Choroid plexus epithelial cell (primary cell): ENCODE results near the gene GNPNAT1.

Experiments used
- DNase-seq: peaks from one replicate; pipeline ENCODE4 v3.0.0-alpha.2; 2010; ENCODE audit warnings: low read depth
- H3K4me3 ChIP-seq: 2 replicates; pipeline ENCODE4 v1.5.1; 2011; ENCODE audit warnings: low read depth, mild to moderate bottlenecking, control low read depth, low read length, moderate library complexity
- CTCF ChIP-seq: conservative IDR thresholded peaks from 2 replicates; pipeline ENCODE4 v1.5.1; 2011; ENCODE audit warnings: low read depth, mild to moderate bottlenecking, control low read depth, inconsistent platforms, low read length, moderate library complexity

GNPNAT1 gene

GRCh38 chr14:52791223-52792096, at the start of gene GNPNAT1:
Gene GNPNAT1, minus strand, starts transcription at chr14:52791607. Its CDS starts 6,957 bp downstream, at chr14:52784650.
- DNase-seq = peak; percentile 87
- no peak for TF ChIP-seq CTCF

GRCh38 chr14:52840877-52841276, 49.5 kb upstream of the GNPNAT1 start:
- DNase-seq = peak; percentile 52
- no peak overlapping the region for H3K4me3 ChIP-seq

More at GRCh38 chr14:52791223-52792096, at the start of gene GNPNAT1:
- H3K4me3 ChIP-seq = peak within 1 kb of the TSS; percentile 82

GRCh38 chr14:52837451-52837850, 46.0 kb upstream of the GNPNAT1 start:
- TF ChIP-seq CTCF = no peak
- no peak overlapping the region for H3K4me3 ChIP-seq
- DNase-seq = no peak

More at GRCh38 chr14:52840877-52841276, 49.5 kb upstream of the GNPNAT1 start:
- no peak for TF ChIP-seq CTCF

- H3K4me3 ChIP-seq = no peak overlapping the region
- TF ChIP-seq CTCF = no peak
- no peak for DNase-seq
These were observed 44.7 kb upstream of the GNPNAT1 start for GRCh38 chr14:52836063-52836462.

- TF ChIP-seq CTCF = no peak
- peak; percentile 73 for DNase-seq
- no peak overlapping the region for H3K4me3 ChIP-seq
These were observed 43.9 kb upstream of the GNPNAT1 start for GRCh38 chr14:52835122-52835903.

- no peak overlapping the region for H3K4me3 ChIP-seq
- peak; percentile 95 for DNase-seq
- no peak for TF ChIP-seq CTCF
These were observed 43.0 kb upstream of the GNPNAT1 start for GRCh38 chr14:52834440-52834842.
